Measurements from ENCODE around the gene RALGDS.

Gene RALGDS

GRCh38 chr9:133113949-133114885 lies 6.8 kb downstream of the RALGDS start:
- H3K4me3 ChIP-seq (ENCODE audit: low read length): no peak overlapping the region
- DNase-seq (ENCODE audit: low read depth): peak; percentile 49
- TF ChIP-seq, protein P1, sequence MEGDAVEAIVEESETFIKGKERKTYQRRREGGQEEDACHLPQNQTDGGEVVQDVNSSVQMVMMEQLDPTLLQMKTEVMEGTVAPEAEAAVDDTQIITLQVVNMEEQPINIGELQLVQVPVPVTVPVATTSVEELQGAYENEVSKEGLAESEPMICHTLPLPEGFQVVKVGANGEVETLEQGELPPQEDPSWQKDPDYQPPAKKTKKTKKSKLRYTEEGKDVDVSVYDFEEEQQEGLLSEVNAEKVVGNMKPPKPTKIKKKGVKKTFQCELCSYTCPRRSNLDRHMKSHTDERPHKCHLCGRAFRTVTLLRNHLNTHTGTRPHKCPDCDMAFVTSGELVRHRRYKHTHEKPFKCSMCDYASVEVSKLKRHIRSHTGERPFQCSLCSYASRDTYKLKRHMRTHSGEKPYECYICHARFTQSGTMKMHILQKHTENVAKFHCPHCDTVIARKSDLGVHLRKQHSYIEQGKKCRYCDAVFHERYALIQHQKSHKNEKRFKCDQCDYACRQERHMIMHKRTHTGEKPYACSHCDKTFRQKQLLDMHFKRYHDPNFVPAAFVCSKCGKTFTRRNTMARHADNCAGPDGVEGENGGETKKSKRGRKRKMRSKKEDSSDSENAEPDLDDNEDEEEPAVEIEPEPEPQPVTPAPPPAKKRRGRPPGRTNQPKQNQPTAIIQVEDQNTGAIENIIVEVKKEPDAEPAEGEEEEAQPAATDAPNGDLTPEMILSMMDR (conservative IDR thresholded peaks at IDR 0.05; ENCODE audit: low read length): no peak

GRCh38 chr9:133113163-133113948 lies 7.7 kb downstream of the RALGDS start:
- TF ChIP-seq, protein P1 (conservative IDR thresholded peaks at IDR 0.05; ENCODE audit: low read length): 0 out of 2 replicates have a peak, but pooled peaks have one; percentile 2
- H3K4me3 ChIP-seq (ENCODE audit: low read length): no peak overlapping the region
- DNase-seq (ENCODE audit: low read depth): peak; percentile 66

GRCh38 chr9:133112663-133113026 lies 8.4 kb downstream of the RALGDS start:
- TF ChIP-seq, protein P1 (conservative IDR thresholded peaks at IDR 0.05; ENCODE audit: low read length): no peak
- no peak for DNase-seq (ENCODE audit: low read depth)
- no peak overlapping the region for H3K4me3 ChIP-seq (ENCODE audit: low read length)

- no peak for DNase-seq (ENCODE audit: low read depth)
- TF ChIP-seq, protein P1 (conservative IDR thresholded peaks at IDR 0.05; ENCODE audit: low read length): no peak
- no peak overlapping the region for H3K4me3 ChIP-seq (ENCODE audit: low read length)
These were observed 9.0 kb downstream of the RALGDS start for GRCh38 chr9:133111808-133112662.

DNA sequence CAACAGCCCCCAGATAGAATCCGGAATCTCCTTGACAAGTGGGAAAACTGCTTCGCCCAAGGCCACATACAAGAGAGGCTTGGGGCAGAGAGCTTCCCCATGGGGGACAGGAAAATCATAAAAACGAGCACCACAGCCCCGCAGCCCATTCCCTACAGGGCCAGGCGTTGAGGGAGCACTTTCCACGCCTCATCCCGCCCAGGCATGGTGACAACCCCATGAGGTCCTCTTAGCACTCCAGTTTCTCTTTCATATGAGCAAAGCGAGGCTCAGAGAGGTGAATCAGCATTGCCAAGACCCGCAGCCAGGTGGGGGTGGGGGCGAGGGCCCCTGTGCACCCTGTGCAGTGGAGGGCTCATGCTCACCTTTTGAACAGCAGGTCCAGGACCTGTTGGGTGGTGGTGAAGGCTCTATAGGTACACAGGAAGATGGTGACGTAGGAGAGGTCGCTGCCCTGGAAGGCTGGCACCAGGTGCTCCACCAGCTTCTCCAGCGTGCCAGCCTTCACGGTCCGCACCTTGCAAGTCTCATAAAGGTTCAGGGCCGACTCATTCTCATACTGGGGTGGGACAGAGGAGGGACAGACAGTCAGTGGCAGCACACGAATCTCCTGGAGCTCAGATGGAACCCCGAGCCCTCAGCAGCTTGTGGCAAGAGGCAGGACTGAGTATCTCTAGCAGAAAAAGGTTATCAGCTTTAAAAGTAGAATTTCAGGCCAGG lies 10.9 kb downstream of the RALGDS start:
- H3K4me3 ChIP-seq (ENCODE audit: low read length): no peak overlapping the region
- TF ChIP-seq, protein P1 (conservative IDR thresholded peaks at IDR 0.05; ENCODE audit: low read length): no peak

More for the DNA sequence above, 10.9 kb downstream of the RALGDS start:
- no peak for DNase-seq (ENCODE audit: low read depth)

Measured in AG10803 (cell line).